HFF-Myc (cell line): ENCODE measurements around the gene FBXW11.
A peak's percentile ranks its signal among the peaks of the same experiment; 100 is the strongest.

ENCODE experiments used
- DNase-seq: peaks from one replicate; pipeline ENCODE4 v3.0.0-alpha.2; 2011; ENCODE audit warnings: low read depth; ENCODE audit errors: extremely low read depth
- H3K4me3 ChIP-seq: replicated peaks from 2 replicates; pipeline ENCODE4 v1.5.1; 2011; ENCODE audit warnings: low read depth, mild to moderate bottlenecking, control low read depth, low read length
- CTCF ChIP-seq: IDR thresholded peaks from 2 replicates; pipeline ENCODE4 v1.5.1; 2012; ENCODE audit warnings: mild to moderate bottlenecking, low read depth, low read length, control low read depth; ENCODE audit errors: missing control alignments

Gene FBXW11

GRCh38 chr5:171862624-171863023 lies 143.8 kb downstream of the FBXW11 start:
- DNase-seq, result no peak
- H3K4me3 ChIP-seq, result no peak overlapping the region
- TF ChIP-seq CTCF, result no peak

- H3K4me3 ChIP-seq, result no peak overlapping the region
- no peak for TF ChIP-seq CTCF
- DNase-seq, result no peak
These were observed 145.1 kb downstream of the FBXW11 start for GRCh38 chr5:171861381-171861780.

- TF ChIP-seq CTCF, result peak; percentile 59
- no peak for DNase-seq
- no peak overlapping the region for H3K4me3 ChIP-seq
These were observed 148.1 kb downstream of the FBXW11 start for GRCh38 chr5:171858303-171858702.

- no peak for TF ChIP-seq CTCF
- DNase-seq, result no peak
These were observed 149.0 kb downstream of the FBXW11 start for GRCh38 chr5:171857489-171857876.

GRCh38 chr5:171855798-171856763 lies 150.4 kb downstream of the FBXW11 start:
- H3K4me3 ChIP-seq, result no peak overlapping the region
- no peak for DNase-seq
- no peak for TF ChIP-seq CTCF

More at GRCh38 chr5:171857489-171857876, 149.0 kb downstream of the FBXW11 start:
- no peak overlapping the region for H3K4me3 ChIP-seq

GRCh38 chr5:171855265-171855664 lies 151.2 kb downstream of the FBXW11 start:
- no peak for TF ChIP-seq CTCF
- DNase-seq, result no peak
- H3K4me3 ChIP-seq, result no peak overlapping the region
